GM23338 (cell line): ENCODE results near the gene GREB1L. TPM values are rescaled to one million over a fixed set of nuclear protein-coding genes. Genes with fewer than 3 reads are reported as not detected.

Experiments
- ATAC-seq: fragments of 200-7000 bp; cut with Tn5 transposase; 3 replicates; pipeline ENCODE4 v1.9.1; 2020
- DNase-seq: peaks from one replicate; pipeline ENCODE4 v3.0.0-alpha.2; 2015; ENCODE audit warnings: low spot score
- H2AFZ ChIP-seq: fragments of 200-600 bp; sonication (generic); 2 replicates; pipeline ENCODE4 v1.8.0; 2016; ENCODE audit warnings: antibody characterized with exemption, mild to moderate bottlenecking, moderate library complexity
- H3F3A ChIP-seq: fragments of 200-600 bp; sonication (generic); replicated peaks from 2 replicates; pipeline ENCODE4 v1.8.0; 2017; ENCODE audit warnings: antibody characterized with exemption, mixed run types, low read depth
- H3K27ac ChIP-seq: fragments of 200-600 bp; sonication (generic); 2 replicates; pipeline ENCODE4 v1.6.1; 2016; ENCODE audit warnings: low read depth
- H3K27me3 ChIP-seq: fragments of 200-600 bp; sonication (generic); 2 replicates; pipeline ENCODE4 v1.8.0; 2016; ENCODE audit warnings: mild to moderate bottlenecking, mixed run types, moderate library complexity; ENCODE audit not compliant: insufficient read depth
- H3K36me3 ChIP-seq: fragments of 200-600 bp; sonication (generic); 2 replicates; pipeline ENCODE4 v1.8.0; 2016; ENCODE audit warnings: mild to moderate bottlenecking; ENCODE audit not compliant: insufficient read depth
- H3K4me1 ChIP-seq: fragments of 200-600 bp; sonication (generic); 2 replicates; pipeline ENCODE4 v1.8.0; 2016; ENCODE audit warnings: mild to moderate bottlenecking, moderate library complexity; ENCODE audit not compliant: insufficient read depth
- H3K4me2 ChIP-seq: fragments of 200-600 bp; sonication (generic); 2 replicates; pipeline ENCODE4 v1.7.1; 2017; ENCODE audit warnings: mixed run types
- H3K4me3 ChIP-seq: fragments of 200-600 bp; sonication (generic); 2 replicates; pipeline ENCODE4 v1.6.1; 2016; ENCODE audit warnings: mixed run types
- H3K79me2 ChIP-seq: fragments of 200-600 bp; sonication (generic); replicated peaks from 2 replicates; pipeline ENCODE4 v1.8.0; 2017; ENCODE audit warnings: mild to moderate bottlenecking; ENCODE audit not compliant: insufficient read depth
- H3K9me2 ChIP-seq: fragments of 200-600 bp; sonication (generic); 2 replicates; pipeline ENCODE4 v1.8.0; 2017; ENCODE audit not compliant: insufficient read depth
- H4K20me1 ChIP-seq: fragments of 200-600 bp; sonication (generic); replicated peaks from 2 replicates; pipeline ENCODE4 v1.8.0; 2017; ENCODE audit warnings: mild to moderate bottlenecking; ENCODE audit not compliant: insufficient read depth
- H3K27ac Mint-ChIP-seq: 2 replicates; pipeline ENCODE4 v1.8.0; 2020; ENCODE audit warnings: inconsistent platforms, mild to moderate bottlenecking, moderate library complexity, mixed read lengths
- H3K27me3 Mint-ChIP-seq: 3 replicates; pipeline ENCODE4 v1.8.0; 2022; ENCODE audit warnings: low read depth, mild to moderate bottlenecking, moderate library complexity, mixed read lengths, inconsistent platforms; ENCODE audit not compliant: insufficient read depth, poor library complexity
- H3K36me3 Mint-ChIP-seq: 3 replicates; pipeline ENCODE4 v1.8.0; 2021; ENCODE audit warnings: low read depth, mild to moderate bottlenecking, inconsistent platforms, moderate library complexity, mixed read lengths
- H3K4me1 Mint-ChIP-seq: 3 replicates; pipeline ENCODE4 v1.8.0; 2020; ENCODE audit warnings: mild to moderate bottlenecking, inconsistent platforms, mixed read lengths
- H3K4me3 Mint-ChIP-seq: 3 replicates; pipeline ENCODE4 v1.8.0; 2021; ENCODE audit warnings: moderate library complexity, mild to moderate bottlenecking, inconsistent platforms, mixed read lengths
- H3K9me3 Mint-ChIP-seq: 3 replicates; pipeline ENCODE4 v1.8.0; 2020; ENCODE audit warnings: moderate library complexity, mild to moderate bottlenecking, inconsistent platforms, mixed read lengths
- CREB1 ChIP-seq: fragments of 250-450 bp; sonication (Bioruptor Pico); IDR thresholded peaks from 2 replicates; pipeline ENCODE4 v1.5.0; 2020; ENCODE audit warnings: low read depth, mild to moderate bottlenecking, moderate library complexity
- ETS1 ChIP-seq: IDR thresholded peaks from 2 replicates; pipeline ENCODE4 v1.6.1; 2016; ENCODE audit warnings: antibody characterized with exemption
- EZH2phosphoT487 ChIP-seq: fragments of 200-600 bp; sonication (generic); IDR thresholded peaks from one replicate; pipeline ENCODE4 v1.8.1; 2018; ENCODE audit warnings: antibody characterized with exemption; ENCODE audit not compliant: unreplicated experiment
- JUNB ChIP-seq: IDR thresholded peaks from one replicate; pipeline ENCODE4 v1.6.1; 2016; ENCODE audit warnings: antibody characterized with exemption; ENCODE audit not compliant: unreplicated experiment
- NANOG ChIP-seq: IDR thresholded peaks from 2 replicates; pipeline ENCODE4 v1.6.1; 2016; ENCODE audit warnings: antibody characterized with exemption, borderline replicate concordance
- REST ChIP-seq: IDR thresholded peaks from one replicate; pipeline ENCODE4 v1.6.1; 2018; ENCODE audit warnings: antibody characterized with exemption; ENCODE audit not compliant: unreplicated experiment
- ZNF331 ChIP-seq: fragments of 250-450 bp; sonication (Bioruptor Pico); IDR thresholded peaks from 2 replicates; pipeline ENCODE4 v1.5.0; 2020; ENCODE audit warnings: low read depth, mild to moderate bottlenecking, moderate library complexity
- ZNF462 ChIP-seq: fragments of 250-450 bp; sonication (Bioruptor Pico); IDR thresholded peaks from 2 replicates; pipeline ENCODE4 v1.5.0; 2020; ENCODE audit warnings: mild to moderate bottlenecking, moderate library complexity
- polyA plus RNA-seq: library from polyadenylated mRNA; unstranded; fragments of >200 nt; fragmentation: Nextera tagmentation; extraction: Ambion mirVana; gene quantifications from 2 replicates; pipeline ENCODE4 v1.2.1, GENCODE V29; 2016
- total RNA-seq: library from RNA; depleted of rRNA; stranded (reverse); fragments of >200 nt; shearing (Covaris generic); gene quantifications from 2 replicates; pipeline ENCODE4 v1.2.3, GENCODE V29; 2014

GREB1L gene
- total and polyA plus RNA-seq, 2 experiments from 2014 or later, result 0.03 to 0.29 TPM

GRCh38 chr18:21203126-21203525, 38.9 kb upstream of the GREB1L start (continued):
- TF ChIP-seq ZNF462 (CRISPR knock-in tag) (no peak), ZNF331 (CRISPR knock-in tag) (no peak), EZH2phosphoT487 (no peak), JUNB (no peak), CREB1 (CRISPR knock-in tag) (no peak)

- Histone ChIP-seq H3F3A (no peaks in the 10 kb centered on the region), H3K36me3 (no peaks in the 10 kb centered on the region), H3K27me3 (no peaks in the 10 kb centered on the region), H3K79me2 (no peaks in the 10 kb centered on the region), H3K4me3 (no peak overlapping the region), H4K20me1 (no peaks in the 10 kb centered on the region), H3K4me1 (no peaks in the 10 kb centered on the region), H2AFZ (no peak overlapping the region; the same call in 1 of the 2 replicates), H3K9me2 (no peaks in the 10 kb centered on the region), H3K27ac (no peak overlapping the region), H3K4me2 (no peak overlapping the region)
- H3K4me3 Mint-ChIP-seq, result no peak overlapping the region
- H3K4me1 Mint-ChIP-seq, result no peaks in the 10 kb centered on the region
- ATAC-seq, result no peak
- TF ChIP-seq ETS1, result no peak
- TF ChIP-seq REST, result no peak
- no peak for TF ChIP-seq NANOG
- no peak for TF ChIP-seq JUNB
- H3K27ac Mint-ChIP-seq, result no peak overlapping the region
- H3K27me3 Mint-ChIP-seq, result peaks cover 1% of the 10 kb centered on the region
- no peaks in the 10 kb centered on the region for H3K9me3 Mint-ChIP-seq
- DNase-seq, result peak; percentile 8
- no peaks in the 10 kb centered on the region for H3K36me3 Mint-ChIP-seq
Observed at GRCh38 chr18:21203542-21204241, 38.3 kb upstream of the GREB1L start.
